ENCODE data around the gene SPDYE5. TPM values are rescaled to one million over a fixed set of nuclear protein-coding genes. Genes with fewer than 3 reads are reported as not detected.
"Not testable (repeated sequence)": the region's sequence is repeated elsewhere in the genome, so short reads cannot be mapped to it uniquely, and the experiment has no call there.

SPDYE5 gene
- total and polyA plus RNA-seq, 11 donors: 0.11 TPM; not detected in 10

- ATAC-seq, H3K4me1 ChIP-seq, H3K27me3 ChIP-seq, H3K9me3 ChIP-seq: not testable (repeated sequence)
- Histone ChIP-seq H3K4me3 (peak overlapping the region; percentile 53 to 89 (median 81)), H3K27ac (peak overlapping the region; percentile 69 to 92 (median 86)), H3K36me3 (peaks cover 0 to 21% (median 4%) of the 10 kb centered on the region in 9 donors)
- intact Hi-C loops (cut with DNase I): loop anchor here in 1 of 10 donors (5.0 kb wide), 1 partner anchor 42 kb away; no protein-coding TSS in a partner anchor
- WGBS, 4 donors: 0 to 1% (median 1%) methylated on average over 7 to 32 of the region's 32 CpGs
- peak in 2 of 5 donors; percentile 20 to 21 for DNase-seq
Measured at GRCh38 chr7:75485355-75485978, 6.7 kb upstream of the SPDYE5 start.

GRCh38 chr7:75485979-75486643 is 6.0 kb upstream of the SPDYE5 start, which contains the start of gene POM121C:
POM121C (minus strand) TSS chr7:75486299; CDS start chr7:75441496, 44,803 bp downstream.
- peak within 1 kb of the TSS; percentile 69 to 92 (median 86) for H3K27ac ChIP-seq
- TF ChIP-seq POLR2A (IDR thresholded peaks at IDR 0.05): peak in 1 of 2 donors; percentile 69
- not testable (repeated sequence) for H3K9me3 ChIP-seq, H3K4me1 ChIP-seq, H3K27me3 ChIP-seq
- peak; percentile 100 for ATAC-seq
- intact Hi-C loops (cut with DNase I): loop anchor here in 1 of 10 donors (5.0 kb wide), 1 partner anchor 41 kb away; no protein-coding TSS in a partner anchor
- H3K4me3 ChIP-seq: peak within 1 kb of the TSS; percentile 53 to 89 (median 81)
- WGBS, 4 donors: 0 to 2% (median 0%) methylated on average over 21 to 49 of the region's 49 CpGs
- peaks cover 0 to 21% (median 4%) of the 10 kb centered on the region in 9 donors for H3K36me3 ChIP-seq
- peak; percentile 91 to 97 (median 95) for DNase-seq

GRCh38 chr7:75509033-75509432 is 16.9 kb downstream of the SPDYE5 start:
- H3K4me3 ChIP-seq; DNase-seq; H3K4me1 ChIP-seq; ATAC-seq; H3K27me3 ChIP-seq; H3K9me3 ChIP-seq; H3K27ac ChIP-seq; intact Hi-C loops (cut with DNase I): not testable (repeated sequence)
- WGBS, 4 donors: 76 to 100% methylated on average over 2 of the region's 4 CpGs; no CpG with 5 or more reads in 2 of the 4 donors
- peaks cover 0 to 33% (median 15%) of the 10 kb centered on the region in 9 donors for H3K36me3 ChIP-seq

GRCh38 chr7:75518842-75519241 is 26.7 kb downstream of the SPDYE5 start:
- H3K27ac ChIP-seq; intact Hi-C loops (cut with DNase I); H3K4me3 ChIP-seq; DNase-seq; ATAC-seq; H3K4me1 ChIP-seq; H3K27me3 ChIP-seq: not testable (repeated sequence)
- 59 to 65% (median 63%) methylated on average over 2 of the region's 2 CpGs for WGBS, 4 donors
- Histone ChIP-seq H3K36me3 (peaks cover 0 to 79% (median 50%) of the 10 kb centered on the region in 9 donors), H3K9me3 (peaks cover 0 to 18% (median 0%) of the 10 kb centered on the region in 12 donors)

- Histone ChIP-seq H3K9me3 (peaks cover 0 to 18% (median 0%) of the 10 kb centered on the region in 12 donors), H3K4me1 (peaks cover 0 to 11% (median 7%) of the 10 kb centered on the region in 12 donors), H3K36me3 (peaks cover 0 to 80% (median 50%) of the 10 kb centered on the region in 9 donors)
- H3K4me3 ChIP-seq; ATAC-seq; DNase-seq; H3K27me3 ChIP-seq; intact Hi-C loops (cut with DNase I); H3K27ac ChIP-seq: not testable (repeated sequence)
Measured at GRCh38 chr7:75521727-75522126, 29.6 kb downstream of the SPDYE5 start.

- intact Hi-C loops (cut with DNase I): loop anchor here in 1 of 10 donors (5.0 kb wide), 1 partner anchor 40 kb away; the partner anchor contains the start of gene POM121C
Measured at GRCh38 chr7:75527224-75527722, 35.2 kb downstream of the SPDYE5 start.

More at GRCh38 chr7:75527224-75527722, 35.2 kb downstream of the SPDYE5 start:
- peak in 1 of 5 donors; percentile 26 for DNase-seq
- not testable (repeated sequence) for ATAC-seq, H3K27me3 ChIP-seq, H3K9me3 ChIP-seq
- peak overlapping the region; percentile 67 to 92 (median 88) for H3K27ac ChIP-seq
- peaks cover 0 to 40% (median 31%) of the 10 kb centered on the region in 9 donors for H3K36me3 ChIP-seq
- WGBS, 4 donors: 0 to 2% (median 1%) methylated on average over 26 to 37 of the region's 37 CpGs
- H3K4me1 ChIP-seq: peaks cover 0 to 24% (median 11%) of the 10 kb centered on the region in 12 donors
- peak overlapping the region; percentile 64 to 98 (median 88) for H3K4me3 ChIP-seq

All from heart left ventricle (tissue), 16 donors.